Activated CD4-positive, CD25-positive, alpha-beta regulatory T cell treated with anti-CD3 and anti-CD28 coated beads, Interleukin-2, amount 50 U/mL, for 16 hours (primary cell): Measurements from ENCODE around the gene SS18L1.
"Not testable (repeated sequence)": the region's sequence is repeated elsewhere in the genome, so short reads cannot be mapped to it uniquely, and the experiment has no call there.

ENCODE experiments used
- DNase-seq: peaks from one replicate; pipeline ENCODE4 v3.0.0-alpha.2; 2020; ENCODE audit warnings: low read depth, low spot score

SS18L1 gene

GRCh38 chr20:62143081-62143956 lies at the start of gene SS18L1, which contains the start of gene PSMA7:
Gene SS18L1, plus strand, starts transcription at chr20:62143769. Its CDS starts 52 bp downstream, at chr20:62143821.
Gene PSMA7, minus strand, starts transcription at chr20:62143394. Its CDS starts 91 bp downstream, at chr20:62143303.
- DNase-seq = peak; percentile 73

- DNase-seq = no peak
Measured at GRCh38 chr20:62096421-62097380, 46.9 kb upstream of the SS18L1 start.

- DNase-seq = no peak
Measured at GRCh38 chr20:62097881-62098407, 45.6 kb upstream of the SS18L1 start.

- no peak for DNase-seq
Measured at GRCh38 chr20:62101078-62101477, 42.5 kb upstream of the SS18L1 start.

GRCh38 chr20:62103508-62104233 lies 39.9 kb upstream of the SS18L1 start:
- no peak for DNase-seq

GRCh38 chr20:62104234-62104789 lies 39.3 kb upstream of the SS18L1 start:
- no peak for DNase-seq

GRCh38 chr20:62104791-62105345 lies 38.7 kb upstream of the SS18L1 start:
- no peak for DNase-seq

- DNase-seq = no peak
Measured at GRCh38 chr20:62105592-62105991, 38.0 kb upstream of the SS18L1 start.

GRCh38 chr20:62111148-62111547 lies 32.4 kb upstream of the SS18L1 start:
- no peak for DNase-seq

- DNase-seq = no peak
Measured at GRCh38 chr20:62112368-62112767, 31.2 kb upstream of the SS18L1 start.

- no peak for DNase-seq
Measured at GRCh38 chr20:62114894-62115293, 28.7 kb upstream of the SS18L1 start.

GRCh38 chr20:62115800-62116407 lies 27.7 kb upstream of the SS18L1 start:
- not testable (repeated sequence) for DNase-seq

- DNase-seq = no peak
Measured at GRCh38 chr20:62116558-62117361, 26.8 kb upstream of the SS18L1 start.

- DNase-seq = no peak
Measured at GRCh38 chr20:62117362-62117646, 26.3 kb upstream of the SS18L1 start.

GRCh38 chr20:62117658-62118057 lies 25.9 kb upstream of the SS18L1 start:
- peak; percentile 31 for DNase-seq

GRCh38 chr20:62118113-62119043 lies 25.2 kb upstream of the SS18L1 start:
- no peak for DNase-seq

GRCh38 chr20:62119115-62119514 lies 24.5 kb upstream of the SS18L1 start:
- DNase-seq = no peak

- no peak for DNase-seq
Measured at GRCh38 chr20:62119591-62120364, 23.8 kb upstream of the SS18L1 start.
